Activated naive CD8-positive, alpha-beta T cell treated with anti-CD3 and anti-CD28 coated beads, Interleukin-2, amount 10 ng/mL, durations not matched to agents 7 days and 5 days (primary cell): ENCODE data around the gene CMTM5. TPM values are rescaled to one million over a fixed set of nuclear protein-coding genes. Genes with fewer than 3 reads are reported as not detected.

Experiments
- ATAC-seq: fragments of 150-1000 bp; cut with Tn5 transposase; one replicate; pipeline ENCODE4 v1.10.0; 2021; ENCODE audit warnings: low read depth, moderate library complexity
- POLR2A ChIA-PET: fragments of 350-600 bp; sonication (Branson Sonifier 250); formaldehyde crosslinking; loops from one replicate; lab custom pipeline; 2021; ENCODE audit warnings: antibody characterized with exemption; lab: Charles Lee
- DNase-seq: peaks from one replicate; pipeline ENCODE4 v3.0.0; 2021
- H3K27ac Mint-ChIP-seq: one replicate; pipeline ENCODE4 v1.8.0; 2022; ENCODE audit warnings: mild to moderate bottlenecking, mixed read lengths
- H3K27me3 Mint-ChIP-seq: one replicate; pipeline ENCODE4 v1.8.0; 2022; ENCODE audit warnings: mild to moderate bottlenecking, moderate library complexity, mixed read lengths
- H3K36me3 Mint-ChIP-seq: one replicate; pipeline ENCODE4 v1.8.0; 2021; ENCODE audit warnings: mild to moderate bottlenecking, mixed read lengths
- H3K4me1 Mint-ChIP-seq: one replicate; pipeline ENCODE4 v1.8.0; 2021; ENCODE audit warnings: mixed read lengths
- H3K4me3 Mint-ChIP-seq: one replicate; pipeline ENCODE4 v1.8.0; 2022; ENCODE audit warnings: mild to moderate bottlenecking, moderate library complexity, mixed read lengths
- H3K9me3 Mint-ChIP-seq: one replicate; pipeline ENCODE4 v1.8.0; 2021; ENCODE audit warnings: mixed read lengths
- total RNA-seq, 2 experiments: library from RNA; stranded (reverse); gene quantifications; one replicate each; pipeline ENCODE4 v1.2.3, GENCODE V29; 2021

The CMTM5 gene
- not detected for total RNA-seq

- no peak within 1 kb of the TSS for H3K27ac Mint-ChIP-seq
- no peak for DNase-seq
- H3K27me3 Mint-ChIP-seq, result no peaks in the 10 kb centered on the region
- peaks cover 14% of the 10 kb centered on the region for H3K4me1 Mint-ChIP-seq
- ATAC-seq, result no peak
- no peaks in the 10 kb centered on the region for H3K36me3 Mint-ChIP-seq
- H3K4me3 Mint-ChIP-seq, result no peak within 1 kb of the TSS
- POLR2A ChIA-PET, result no interaction called here
- no peaks in the 10 kb centered on the region for H3K9me3 Mint-ChIP-seq
Measured at GRCh38 chr14:23376482-23377197, at the start of gene CMTM5. Gene CMTM5 (plus strand): TSS chr14:23377046. CDS start chr14:23377252, 206 bp downstream.

- no peak overlapping the region for H3K27ac Mint-ChIP-seq
- H3K36me3 Mint-ChIP-seq, result peaks cover 13% of the 10 kb centered on the region
- POLR2A ChIA-PET, result no interaction called here
- DNase-seq (no peak), ATAC-seq (peak; percentile 66)
- H3K27me3 Mint-ChIP-seq, result no peaks in the 10 kb centered on the region
- no peaks in the 10 kb centered on the region for H3K9me3 Mint-ChIP-seq
- H3K4me3 Mint-ChIP-seq, result no peak overlapping the region
- peaks cover 7% of the 10 kb centered on the region for H3K4me1 Mint-ChIP-seq
Measured at GRCh38 chr14:23327947-23328744, 48.7 kb upstream of the CMTM5 start.

- Mint-ChIP-seq H3K36me3 (no peaks in the 10 kb centered on the region), H3K4me3 (no peak overlapping the region), H3K27ac (no peak overlapping the region), H3K27me3 (peaks cover 14% of the 10 kb centered on the region), H3K9me3 (peaks cover 3% of the 10 kb centered on the region), H3K4me1 (no peaks in the 10 kb centered on the region)
- DNase-seq (no peak), ATAC-seq (no peak)
- POLR2A ChIA-PET, result no interaction called here
Measured at GRCh38 chr14:23335623-23336022, 41.2 kb upstream of the CMTM5 start.

GRCh38 chr14:23339506-23340268 lies 37.2 kb upstream of the CMTM5 start:
- no peak for DNase-seq
- ATAC-seq, result no peak
- Mint-ChIP-seq H3K4me1 (no peaks in the 10 kb centered on the region), H3K9me3 (peaks cover 3% of the 10 kb centered on the region), H3K27ac (no peak overlapping the region), H3K36me3 (no peaks in the 10 kb centered on the region), H3K27me3 (peaks cover 30% of the 10 kb centered on the region), H3K4me3 (no peak overlapping the region)
- POLR2A ChIA-PET, result no interaction called here

GRCh38 chr14:23344481-23344880 lies 32.4 kb upstream of the CMTM5 start:
- ATAC-seq (no peak), DNase-seq (no peak)
- no peak overlapping the region for H3K27ac Mint-ChIP-seq
- no peaks in the 10 kb centered on the region for H3K9me3 Mint-ChIP-seq
- H3K4me1 Mint-ChIP-seq, result no peaks in the 10 kb centered on the region
- H3K27me3 Mint-ChIP-seq, result peaks cover 25% of the 10 kb centered on the region
- H3K4me3 Mint-ChIP-seq, result no peak overlapping the region
- H3K36me3 Mint-ChIP-seq, result no peaks in the 10 kb centered on the region
- POLR2A ChIA-PET, result no interaction called here

- no peak for DNase-seq
- H3K9me3 Mint-ChIP-seq, result no peaks in the 10 kb centered on the region
- no peak overlapping the region for H3K4me3 Mint-ChIP-seq
- POLR2A ChIA-PET, result interaction anchor here (0.6 kb wide), 1 partner anchor 54 kb away, joined by 3 read pairs; no protein-coding TSS in a partner anchor
- ATAC-seq, result no peak
- H3K27me3 Mint-ChIP-seq, result peaks cover 24% of the 10 kb centered on the region
- peaks cover under 1% of the 10 kb centered on the region for H3K36me3 Mint-ChIP-seq
- peaks cover under 1% of the 10 kb centered on the region for H3K4me1 Mint-ChIP-seq
- H3K27ac Mint-ChIP-seq, result no peak overlapping the region
Measured at GRCh38 chr14:23345987-23346692, 30.7 kb upstream of the CMTM5 start.

GRCh38 chr14:23346693-23347405 lies 30.0 kb upstream of the CMTM5 start:
- Mint-ChIP-seq H3K9me3 (no peaks in the 10 kb centered on the region), H3K36me3 (peaks cover 2% of the 10 kb centered on the region), H3K27ac (no peak overlapping the region), H3K27me3 (peaks cover 26% of the 10 kb centered on the region), H3K4me1 (peaks cover 2% of the 10 kb centered on the region), H3K4me3 (no peak overlapping the region)
- POLR2A ChIA-PET, result no interaction called here
- ATAC-seq (no peak), DNase-seq (no peak)

GRCh38 chr14:23347406-23348296 lies 29.2 kb upstream of the CMTM5 start:
- Mint-ChIP-seq H3K36me3 (peaks cover 2% of the 10 kb centered on the region), H3K4me3 (no peak overlapping the region), H3K9me3 (no peaks in the 10 kb centered on the region), H3K27me3 (peaks cover 21% of the 10 kb centered on the region), H3K4me1 (peaks cover 2% of the 10 kb centered on the region), H3K27ac (no peak overlapping the region)
- no peak for DNase-seq
- POLR2A ChIA-PET, result no interaction called here
- ATAC-seq, result no peak

- Mint-ChIP-seq H3K9me3 (no peaks in the 10 kb centered on the region), H3K4me3 (no peak overlapping the region), H3K27ac (peak overlapping the region; percentile 36), H3K36me3 (peaks cover 2% of the 10 kb centered on the region), H3K27me3 (peaks cover 23% of the 10 kb centered on the region), H3K4me1 (peaks cover 6% of the 10 kb centered on the region)
- no peak for ATAC-seq
- no peak for DNase-seq
- POLR2A ChIA-PET, result interaction anchor here (0.7 kb wide), 1 partner anchor 28 kb away, joined by 3 read pairs; no protein-coding TSS in a partner anchor
Measured at GRCh38 chr14:23348297-23348655, 28.6 kb upstream of the CMTM5 start.

GRCh38 chr14:23349156-23349845 lies 27.5 kb upstream of the CMTM5 start:
- Mint-ChIP-seq H3K27me3 (peaks cover 32% of the 10 kb centered on the region), H3K36me3 (peaks cover 2% of the 10 kb centered on the region), H3K9me3 (no peaks in the 10 kb centered on the region), H3K4me3 (no peak overlapping the region), H3K4me1 (peaks cover 6% of the 10 kb centered on the region), H3K27ac (no peak overlapping the region)
- no peak for DNase-seq
- POLR2A ChIA-PET, result no interaction called here
- ATAC-seq, result no peak

GRCh38 chr14:23351681-23352505 lies 25.0 kb upstream of the CMTM5 start:
- Mint-ChIP-seq H3K9me3 (no peaks in the 10 kb centered on the region), H3K36me3 (peaks cover 2% of the 10 kb centered on the region), H3K27me3 (peaks cover 41% of the 10 kb centered on the region), H3K27ac (no peak overlapping the region), H3K4me1 (peaks cover 6% of the 10 kb centered on the region), H3K4me3 (peak overlapping the region; percentile 46)
- ATAC-seq, result no peak
- POLR2A ChIA-PET, result interaction anchor here (0.6 to 1.7 kb wide), 2 partner anchors 31 to 839 kb away, joined by 5 to 6 read pairs; partner anchors contain the start of gene PABPN1
- DNase-seq, result no peak
